ENCODE results near the gene FASTKD3. TPM values are rescaled to one million over a fixed set of nuclear protein-coding genes. Genes with fewer than 3 reads are reported as not detected.
A peak's percentile ranks its signal among the peaks of the same experiment; 100 is the strongest.
"Not testable (repeated sequence)": the region's sequence is repeated elsewhere in the genome, so short reads cannot be mapped to it uniquely, and the experiment has no call there.

FASTKD3 gene
- total RNA-seq: 7.6 TPM

- peak; percentile 94 for DNase-seq (ENCODE audit: low spot score)
These were observed at the start of gene FASTKD3, which contains the start of gene MTRR for GRCh38 chr5:7868773-7869473. TSS of gene FASTKD3 (minus strand) at chr5:7869031. CDS start at chr5:7868083, 948 bp downstream. TSS of gene MTRR (plus strand) at chr5:7869148. CDS start at chr5:7870795, 1,647 bp downstream.

- no peak for DNase-seq (ENCODE audit: low spot score)
These were observed 48.6 kb upstream of the FASTKD3 start for GRCh38 chr5:7917130-7918123.

- no peak for DNase-seq (ENCODE audit: low spot score)
These were observed 47.5 kb upstream of the FASTKD3 start for GRCh38 chr5:7916171-7916804.

GRCh38 chr5:7911429-7911771 lies 42.6 kb upstream of the FASTKD3 start:
- DNase-seq (ENCODE audit: low spot score): not testable (repeated sequence)

- no peak for DNase-seq (ENCODE audit: low spot score)
These were observed 42.1 kb upstream of the FASTKD3 start for GRCh38 chr5:7910738-7911428.

- DNase-seq (ENCODE audit: low spot score): no peak
These were observed 39.5 kb upstream of the FASTKD3 start for GRCh38 chr5:7908317-7908716.

- no peak for DNase-seq (ENCODE audit: low spot score)
These were observed 38.8 kb upstream of the FASTKD3 start for GRCh38 chr5:7907612-7908011.

- no peak for DNase-seq (ENCODE audit: low spot score)
These were observed 35.3 kb upstream of the FASTKD3 start for GRCh38 chr5:7904170-7904569.

- DNase-seq (ENCODE audit: low spot score): no peak
These were observed 34.1 kb upstream of the FASTKD3 start for GRCh38 chr5:7902666-7903625.

- DNase-seq (ENCODE audit: low spot score): no peak
These were observed 33.4 kb upstream of the FASTKD3 start for GRCh38 chr5:7902201-7902600.

- DNase-seq (ENCODE audit: low spot score): no peak
These were observed 28.3 kb upstream of the FASTKD3 start for GRCh38 chr5:7897014-7897600.

- DNase-seq (ENCODE audit: low spot score): no peak
These were observed 26.0 kb upstream of the FASTKD3 start for GRCh38 chr5:7894860-7895259.

GRCh38 chr5:7894439-7894838 lies 25.6 kb upstream of the FASTKD3 start:
- DNase-seq (ENCODE audit: low spot score): no peak

- DNase-seq (ENCODE audit: low spot score): no peak
These were observed 20.1 kb upstream of the FASTKD3 start for GRCh38 chr5:7888901-7889300.

- DNase-seq (ENCODE audit: low spot score): no peak
These were observed 18.1 kb upstream of the FASTKD3 start for GRCh38 chr5:7886849-7887475.

- no peak for DNase-seq (ENCODE audit: low spot score)
These were observed 15.8 kb upstream of the FASTKD3 start for GRCh38 chr5:7884491-7885267.

GRCh38 chr5:7882926-7883325 lies 14.1 kb upstream of the FASTKD3 start:
- no peak for DNase-seq (ENCODE audit: low spot score)

GRCh38 chr5:7881816-7882215 lies 13.0 kb upstream of the FASTKD3 start:
- DNase-seq (ENCODE audit: low spot score): no peak

GRCh38 chr5:7881091-7881490 lies 12.3 kb upstream of the FASTKD3 start:
- DNase-seq (ENCODE audit: low spot score): no peak
